ENCODE measurements around the gene CBX5.
"Not testable (repeated sequence)": the region's sequence is repeated elsewhere in the genome, so short reads cannot be mapped to it uniquely, and the experiment has no call there.

Gene CBX5

DNA sequence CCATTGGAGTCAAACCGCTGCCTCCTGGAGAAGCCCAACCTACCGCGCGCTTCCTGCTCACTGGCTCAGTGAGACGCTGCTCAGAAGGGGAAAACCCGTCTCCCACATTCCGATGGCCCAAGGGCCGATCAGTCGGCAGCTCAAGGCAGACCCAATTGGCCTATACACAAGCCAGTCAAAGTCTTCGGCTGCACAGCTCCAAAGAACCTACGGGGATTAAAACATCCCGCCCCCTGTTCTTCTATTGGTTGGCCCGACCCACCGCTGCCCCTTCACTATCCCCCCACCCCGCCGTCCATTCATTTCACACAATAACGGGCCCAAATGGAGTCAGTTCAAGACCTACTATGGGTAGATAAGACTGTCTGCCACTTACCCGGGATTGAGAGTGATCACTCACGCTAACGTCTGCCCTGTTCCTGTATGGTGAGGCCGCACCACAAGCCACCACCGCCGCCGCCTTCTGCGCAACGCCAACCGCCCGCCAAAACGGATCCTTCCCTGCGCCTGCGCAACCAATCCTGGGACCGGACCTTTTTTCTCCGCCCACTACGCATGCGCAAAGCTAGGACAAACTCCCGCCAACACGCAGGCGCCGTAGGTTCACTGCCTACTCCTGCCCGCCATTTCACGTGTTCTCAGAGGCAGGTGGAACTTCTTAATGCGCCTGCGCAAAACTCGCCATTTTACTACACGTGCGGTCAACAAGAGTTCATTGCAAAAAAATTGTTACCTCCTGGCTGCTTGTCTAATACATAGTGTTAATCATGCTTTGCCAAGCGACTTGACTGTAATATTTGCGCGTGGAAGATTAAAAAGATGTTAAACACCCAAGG lies at the start of gene CBX5:
CBX5 (minus strand) TSS at position 491 of the 836 bp plus-strand sequence. CDS start 22,472 bp downstream, outside the sequence.
- peak within 1 kb of the TSS; percentile 84 for H3K4me3 ChIP-seq (ENCODE audit: low read depth, low read length)
- TF ChIP-seq, protein P1, sequence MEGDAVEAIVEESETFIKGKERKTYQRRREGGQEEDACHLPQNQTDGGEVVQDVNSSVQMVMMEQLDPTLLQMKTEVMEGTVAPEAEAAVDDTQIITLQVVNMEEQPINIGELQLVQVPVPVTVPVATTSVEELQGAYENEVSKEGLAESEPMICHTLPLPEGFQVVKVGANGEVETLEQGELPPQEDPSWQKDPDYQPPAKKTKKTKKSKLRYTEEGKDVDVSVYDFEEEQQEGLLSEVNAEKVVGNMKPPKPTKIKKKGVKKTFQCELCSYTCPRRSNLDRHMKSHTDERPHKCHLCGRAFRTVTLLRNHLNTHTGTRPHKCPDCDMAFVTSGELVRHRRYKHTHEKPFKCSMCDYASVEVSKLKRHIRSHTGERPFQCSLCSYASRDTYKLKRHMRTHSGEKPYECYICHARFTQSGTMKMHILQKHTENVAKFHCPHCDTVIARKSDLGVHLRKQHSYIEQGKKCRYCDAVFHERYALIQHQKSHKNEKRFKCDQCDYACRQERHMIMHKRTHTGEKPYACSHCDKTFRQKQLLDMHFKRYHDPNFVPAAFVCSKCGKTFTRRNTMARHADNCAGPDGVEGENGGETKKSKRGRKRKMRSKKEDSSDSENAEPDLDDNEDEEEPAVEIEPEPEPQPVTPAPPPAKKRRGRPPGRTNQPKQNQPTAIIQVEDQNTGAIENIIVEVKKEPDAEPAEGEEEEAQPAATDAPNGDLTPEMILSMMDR (IDR thresholded peaks at IDR 0.05; ENCODE audit: control insufficient read depth, extremely low read depth, insufficient read depth) = no peak
- DNase-seq (ENCODE audit: low read depth) = peak; percentile 100

DNA sequence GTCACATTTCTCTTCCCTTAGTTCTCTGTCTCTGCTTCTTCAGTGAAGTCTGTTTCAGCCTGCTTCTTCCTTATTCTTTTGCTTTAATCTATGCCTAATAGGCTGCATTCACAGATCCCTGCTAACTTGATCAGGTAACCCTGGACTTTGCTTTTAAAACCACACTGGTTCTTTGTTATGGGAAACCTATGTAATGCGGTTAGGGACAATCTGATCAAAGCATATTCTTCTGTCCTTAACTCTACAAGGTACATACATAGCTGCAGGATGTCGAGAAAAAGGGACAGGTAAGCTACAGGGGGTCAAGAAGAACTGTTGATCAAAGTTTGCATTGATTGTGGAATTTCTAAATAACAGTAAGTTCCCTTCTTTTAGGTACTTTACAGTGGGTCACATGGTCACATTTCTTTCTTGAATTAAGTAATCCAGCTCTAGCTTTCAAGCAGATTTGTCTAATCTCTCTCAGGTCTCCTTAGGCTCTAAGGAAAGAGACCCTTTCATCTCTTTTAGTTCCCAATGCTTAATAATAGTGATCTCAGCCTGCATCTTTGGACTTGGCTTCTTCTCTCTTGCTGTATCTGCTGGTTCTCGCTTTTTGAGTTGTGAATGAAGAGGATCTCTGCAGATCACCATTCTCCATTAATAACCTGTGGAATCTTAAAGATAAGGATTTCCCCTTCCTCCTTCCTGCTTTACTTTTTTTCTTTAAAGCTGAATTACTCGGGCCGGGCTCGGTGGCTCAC lies 48.8 kb upstream of the CBX5 start:
- H3K4me3 ChIP-seq (ENCODE audit: low read depth, low read length) = no peak overlapping the region
- TF ChIP-seq, protein P1 (IDR thresholded peaks at IDR 0.05; ENCODE audit: control insufficient read depth, extremely low read depth, insufficient read depth) = no peak
- DNase-seq (ENCODE audit: low read depth) = no peak

DNA sequence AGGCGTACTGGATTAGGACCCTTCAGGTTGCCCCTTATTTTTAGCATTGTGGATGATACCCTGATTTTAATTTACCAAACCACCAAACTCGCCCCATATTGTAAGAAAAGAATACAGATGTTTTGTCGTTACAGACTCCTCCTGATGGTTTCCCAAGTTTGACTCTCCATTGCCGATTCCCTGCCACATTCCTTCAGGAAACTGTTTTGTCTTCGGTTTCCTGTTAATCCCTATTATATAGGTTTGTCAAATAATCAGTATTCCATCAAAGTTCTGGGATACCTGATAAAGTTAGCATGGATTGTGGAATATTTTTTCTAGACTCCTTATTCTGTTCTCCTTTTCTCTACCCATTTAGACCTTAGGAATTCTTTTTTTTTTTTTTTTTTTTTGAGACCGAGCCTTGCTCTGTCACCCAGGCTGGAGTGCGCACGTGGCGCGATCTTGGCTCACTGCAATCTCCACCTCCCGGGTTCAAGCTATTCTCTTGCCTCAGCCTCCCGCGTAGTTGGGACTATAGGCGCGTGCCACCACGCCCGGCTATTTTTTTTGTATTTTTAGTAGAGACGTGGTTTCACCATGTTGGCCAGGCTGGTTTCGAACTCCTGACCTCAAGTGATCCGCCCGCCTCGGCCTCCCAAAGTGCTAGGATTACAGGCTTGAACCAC lies 45.7 kb upstream of the CBX5 start:
- H3K4me3 ChIP-seq (ENCODE audit: low read depth, low read length) = peak overlapping the region; percentile 72
- not testable (repeated sequence) for DNase-seq (ENCODE audit: low read depth)

DNA sequence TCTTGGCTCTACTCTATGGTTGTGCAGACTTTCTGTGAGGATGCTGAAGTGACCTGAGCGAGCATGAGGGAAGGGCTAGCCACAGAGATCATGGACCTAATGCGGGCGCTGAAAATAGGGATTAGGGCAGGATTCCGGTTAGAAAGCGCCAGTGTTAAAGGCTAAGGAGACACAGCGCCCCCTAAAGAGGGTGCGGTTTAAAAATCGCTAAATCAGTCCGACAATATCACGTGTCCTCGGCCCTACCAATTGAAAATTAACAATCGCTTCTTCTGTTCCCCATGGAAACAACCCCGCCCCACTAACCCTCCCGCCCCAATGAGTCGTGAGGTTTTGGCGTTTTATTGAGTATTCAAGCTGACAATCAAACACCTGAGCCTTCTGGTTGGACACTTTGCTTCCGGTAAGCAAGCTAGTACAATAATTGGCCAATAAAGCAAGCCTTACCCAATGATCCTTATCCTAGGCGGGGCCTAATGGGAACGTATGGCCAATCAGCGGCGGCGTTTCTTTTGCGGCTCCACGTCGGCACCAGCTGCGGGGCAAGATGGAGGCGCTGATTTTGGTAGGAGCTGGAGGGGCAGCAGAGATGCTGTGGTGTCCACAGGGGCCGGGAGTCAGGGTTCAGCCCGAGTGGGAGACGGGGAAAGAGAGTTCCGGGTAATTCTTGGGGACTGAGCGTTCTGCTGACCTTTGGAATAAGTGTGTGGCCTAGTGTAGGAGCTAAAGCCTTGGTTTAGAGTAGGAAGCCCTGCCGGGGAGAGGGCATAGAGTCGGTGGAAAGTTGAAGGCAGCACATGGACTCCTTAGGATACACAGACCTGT lies 44.9 kb upstream of the CBX5 start, which contains the start of gene COPZ1:
COPZ1 (plus strand) TSS at position 515 of the 825 bp plus-strand sequence; CDS start at position 548, 33 bp downstream.
- H3K4me3 ChIP-seq (ENCODE audit: low read depth, low read length) = peak within 1 kb of the TSS; percentile 72
- DNase-seq (ENCODE audit: low read depth) = peak; percentile 100
- TF ChIP-seq, protein P1 (IDR thresholded peaks at IDR 0.05; ENCODE audit: control insufficient read depth, extremely low read depth, insufficient read depth) = peak; percentile 79

DNA sequence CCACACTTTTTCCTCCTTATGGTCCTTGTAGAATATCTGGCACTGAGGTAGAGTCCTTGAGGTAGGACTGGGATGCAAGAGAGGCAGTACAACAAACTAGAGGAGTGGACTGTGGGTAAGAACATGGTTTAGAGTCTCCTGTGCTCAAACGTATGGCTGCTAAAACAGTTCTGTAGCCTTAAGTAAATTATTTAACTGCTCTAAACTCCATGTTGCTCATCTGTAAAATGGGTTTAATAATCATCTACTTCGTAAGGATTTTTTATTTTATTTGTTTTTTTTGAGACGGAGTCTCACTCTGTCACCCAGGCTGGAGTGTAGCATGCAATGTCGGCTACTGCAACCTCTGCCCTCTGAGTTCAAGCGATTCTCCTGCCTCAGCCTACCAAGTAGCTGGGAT lies 41.4 kb upstream of the CBX5 start:
- TF ChIP-seq, protein P1 (IDR thresholded peaks at IDR 0.05; ENCODE audit: control insufficient read depth, extremely low read depth, insufficient read depth) = no peak
- no peak overlapping the region for H3K4me3 ChIP-seq (ENCODE audit: low read depth, low read length)
- DNase-seq (ENCODE audit: low read depth) = no peak

DNA sequence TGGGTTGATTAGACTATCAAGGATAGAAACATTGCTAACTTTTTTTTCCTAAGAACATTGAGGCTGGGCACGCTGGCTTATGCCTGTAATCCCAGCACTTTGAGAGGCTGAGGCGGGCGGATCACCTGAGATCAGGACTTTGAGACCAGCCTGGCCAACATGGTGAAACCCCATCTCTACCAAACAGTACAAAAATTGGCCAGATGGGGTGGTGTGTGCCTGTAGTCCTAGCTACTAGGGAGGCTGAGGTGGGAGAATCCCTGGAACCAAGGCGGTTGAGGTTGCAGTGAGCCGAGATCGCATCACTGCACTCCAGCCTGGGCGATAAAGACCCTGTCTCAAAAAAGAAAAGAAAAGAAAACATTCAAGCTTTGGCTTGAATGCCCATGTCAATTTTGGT lies 32.4 kb upstream of the CBX5 start:
- H3K4me3 ChIP-seq (ENCODE audit: low read depth, low read length); DNase-seq (ENCODE audit: low read depth): not testable (repeated sequence)

DNA sequence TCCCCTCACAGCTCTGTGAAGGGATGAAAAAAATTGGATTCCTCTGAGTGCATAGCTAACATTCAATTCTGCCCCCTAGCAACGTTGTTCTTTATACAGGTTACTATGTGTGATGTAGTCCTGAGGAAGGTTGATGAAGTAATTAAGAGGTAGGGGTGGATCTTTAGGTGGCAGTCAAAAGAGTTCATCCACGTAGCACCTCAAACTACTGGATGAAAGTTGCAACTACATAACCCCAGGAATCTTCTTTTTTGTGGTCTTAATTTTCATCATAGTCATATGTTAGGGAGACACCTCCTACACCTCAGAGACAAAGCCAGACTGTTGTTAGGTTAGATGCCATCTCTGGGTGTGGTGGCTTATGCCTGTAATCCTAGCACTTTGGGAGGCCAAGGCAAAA lies 31.1 kb upstream of the CBX5 start:
- H3K4me3 ChIP-seq (ENCODE audit: low read depth, low read length) = no peak overlapping the region
- DNase-seq (ENCODE audit: low read depth) = no peak
- TF ChIP-seq, protein P1 (IDR thresholded peaks at IDR 0.05; ENCODE audit: control insufficient read depth, extremely low read depth, insufficient read depth) = no peak
